Naive thymus-derived CD8-positive, alpha-beta T cell (primary cell): Measurements from ENCODE around the gene XYLT1. TPM values are rescaled to one million over a fixed set of nuclear protein-coding genes. Genes with fewer than 3 reads are reported as not detected.

Source experiments
- ATAC-seq, 2 donors: fragments of 150-1000 bp; cut with Tn5 transposase in 1 of 2; sonication (Bioruptor Pico), chemical (Tn5 transposase) in 1 of 2; 1 replicate in 1 of 2; 2 replicates in 1 of 2; pipeline ENCODE4 v1.10.0; 2021; ENCODE audit warnings: mild to moderate bottlenecking in 2 of 2, moderate library complexity in 2 of 2
- POLR2A ChIA-PET: fragments of 350-600 bp; sonication (Branson Sonifier 250); formaldehyde crosslinking; loops from one replicate; lab custom pipeline; 2021; ENCODE audit warnings: antibody characterized with exemption; lab: Charles Lee
- DNase-seq, 10 donors: peaks; one replicate each; pipeline versions ENCODE4 v3.0.0 to v3.0.0-alpha.2; 2020 to 2022
- H3K27ac Mint-ChIP-seq, 10 donors: one replicate each; pipeline ENCODE4 v1.8.0; 2020 to 2022; ENCODE audit warnings: mild to moderate bottlenecking in 10 of 10, mixed read lengths in 10 of 10, moderate library complexity in 4 of 10, inconsistent platforms in 1 of 10
- H3K27me3 Mint-ChIP-seq, 5 donors: one replicate each; pipeline ENCODE4 v1.8.0; 2021 to 2022; ENCODE audit warnings: mixed read lengths in 5 of 5
- H3K36me3 Mint-ChIP-seq, 3 donors: one replicate each; pipeline ENCODE4 v1.8.0; 2020 to 2022; ENCODE audit warnings: mixed read lengths in 3 of 3, mild to moderate bottlenecking in 2 of 3, inconsistent platforms in 1 of 3
- H3K4me1 Mint-ChIP-seq, 4 donors: one replicate each; pipeline ENCODE4 v1.8.0; 2021 to 2022; ENCODE audit warnings: mixed read lengths in 4 of 4
- H3K4me3 Mint-ChIP-seq, 10 donors: one replicate each; pipeline ENCODE4 v1.8.0; 2020 to 2022; ENCODE audit warnings: mild to moderate bottlenecking in 10 of 10, mixed read lengths in 10 of 10, moderate library complexity in 6 of 10, inconsistent platforms in 1 of 10
- H3K9me3 Mint-ChIP-seq, 9 donors: one replicate each; pipeline ENCODE4 v1.8.0; 2020 to 2022; ENCODE audit warnings: mixed read lengths in 9 of 9, mild to moderate bottlenecking in 3 of 9, inconsistent platforms in 1 of 9, moderate library complexity in 1 of 9
- polyA plus RNA-seq, 3 donors: library from polyadenylated mRNA; unstranded; fragments of 300-500 nt; fragmentation: Illumina TruSeq; gene quantifications; one replicate each; pipeline ENCODE4 v1.2.3, GENCODE V29; 2021
- total RNA-seq, 8 experiments: library from RNA in 2 of 8; stranded (reverse) in 2 of 8; gene quantifications; one replicate each; pipeline ENCODE4 v1.2.3 and lab custom pipeline; 2021 to 2026

The XYLT1 gene
- total and polyA plus RNA-seq, 5 experiments from 2014 or later = 0.44 to 50.7 (median 1.4) TPM

- DNase-seq = no peak
- no peaks in the 10 kb centered on the region for H3K27me3 Mint-ChIP-seq
- no peak for ATAC-seq
- no peak overlapping the region for H3K27ac Mint-ChIP-seq
- H3K9me3 Mint-ChIP-seq = no peaks in the 10 kb centered on the region
- no peak overlapping the region for H3K4me3 Mint-ChIP-seq
- H3K4me1 Mint-ChIP-seq = no peaks in the 10 kb centered on the region
- no peaks in the 10 kb centered on the region for H3K36me3 Mint-ChIP-seq
- POLR2A ChIA-PET = no interaction called here
Measured at GRCh38 chr16:17083628-17084027, 387.1 kb downstream of the XYLT1 start.

GRCh38 chr16:17082095-17082882, 388.5 kb downstream of the XYLT1 start:
- no peak overlapping the region for H3K4me3 Mint-ChIP-seq
- H3K27me3 Mint-ChIP-seq = no peaks in the 10 kb centered on the region
- H3K36me3 Mint-ChIP-seq = no peaks in the 10 kb centered on the region
- no peaks in the 10 kb centered on the region for H3K9me3 Mint-ChIP-seq
- ATAC-seq (no peak), DNase-seq (no peak)
- no peak overlapping the region for H3K27ac Mint-ChIP-seq
- POLR2A ChIA-PET = no interaction called here
- H3K4me1 Mint-ChIP-seq = no peaks in the 10 kb centered on the region

GRCh38 chr16:17080105-17080504, 390.7 kb downstream of the XYLT1 start:
- ATAC-seq = no peak
- POLR2A ChIA-PET = no interaction called here
- Mint-ChIP-seq H3K27ac (peak overlapping the region in 1 of 10 donors; percentile 4), H3K4me3 (no peak overlapping the region), H3K27me3 (no peaks in the 10 kb centered on the region), H3K36me3 (no peaks in the 10 kb centered on the region), H3K4me1 (no peaks in the 10 kb centered on the region), H3K9me3 (no peaks in the 10 kb centered on the region)
- DNase-seq = no peak

DNA sequence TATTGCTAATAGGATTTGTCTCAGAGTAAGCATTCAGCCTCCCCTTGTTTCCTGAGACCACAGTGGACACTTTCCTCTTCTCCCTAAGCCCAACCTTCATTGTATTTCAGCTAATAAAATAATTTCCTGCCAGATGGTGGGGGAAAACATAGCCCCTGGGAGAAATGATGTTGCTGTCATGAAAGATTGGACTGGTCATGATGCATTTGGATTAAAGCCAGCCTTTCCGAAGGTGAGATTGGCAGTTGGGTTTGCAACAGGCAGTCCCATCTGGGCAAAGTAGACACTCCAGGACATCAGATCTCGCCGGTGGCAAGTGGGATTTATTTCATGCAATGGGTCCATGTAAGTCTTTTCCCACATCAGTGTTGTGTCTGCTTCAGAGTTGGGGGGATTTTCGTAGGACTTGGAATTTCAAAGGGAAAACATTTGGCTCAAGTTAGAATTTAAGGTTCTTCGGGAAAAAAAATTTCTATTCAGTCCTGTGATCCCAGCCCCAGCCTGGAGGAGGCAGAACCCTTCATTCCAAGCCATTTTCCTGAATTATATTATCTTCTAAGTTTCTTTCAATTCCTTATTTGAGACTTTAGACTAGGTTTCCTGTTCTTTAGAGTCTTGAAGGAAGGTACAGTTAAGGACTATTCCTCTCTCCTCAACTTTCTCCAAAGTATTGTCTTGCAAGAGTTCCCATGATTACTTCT, 391.7 kb downstream of the XYLT1 start:
- Mint-ChIP-seq H3K9me3 (no peaks in the 10 kb centered on the region), H3K4me3 (no peak overlapping the region), H3K36me3 (no peaks in the 10 kb centered on the region), H3K27me3 (no peaks in the 10 kb centered on the region), H3K4me1 (no peaks in the 10 kb centered on the region), H3K27ac (peak overlapping the region in 1 of 10 donors; percentile 43)
- POLR2A ChIA-PET = no interaction called here
- DNase-seq (no peak), ATAC-seq (no peak)

DNA sequence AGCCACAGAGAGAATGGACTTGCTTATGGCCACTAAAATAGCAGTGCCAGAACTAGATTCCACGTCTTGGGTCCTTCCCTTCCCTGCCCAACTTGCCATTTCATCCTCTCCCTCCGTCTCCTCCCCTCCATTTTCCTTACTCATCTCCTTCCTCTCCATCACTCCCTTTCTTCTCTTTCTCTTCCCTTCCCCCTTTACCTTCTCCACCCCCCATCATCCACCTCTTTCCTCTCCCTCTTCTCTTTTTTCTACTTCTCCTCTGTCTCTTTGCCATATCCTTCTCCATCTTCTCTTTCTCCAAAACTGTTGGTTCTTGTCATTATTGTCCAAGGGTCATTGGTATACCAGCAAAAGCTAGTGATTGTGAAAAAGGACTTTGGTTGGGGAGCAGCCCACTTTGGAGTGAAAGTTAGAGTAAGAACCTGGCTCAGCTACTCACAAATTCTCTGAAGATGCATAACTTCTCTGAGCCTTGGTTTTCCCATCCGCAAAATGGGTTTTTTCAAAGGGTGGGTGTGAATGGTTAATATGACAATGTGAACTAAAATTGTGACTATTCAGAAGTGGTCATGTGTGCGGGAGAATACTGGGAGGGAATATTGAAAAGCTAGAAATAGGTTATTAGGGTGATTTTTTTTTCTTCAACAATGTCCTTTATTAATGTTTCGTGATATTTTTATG, 393.8 kb downstream of the XYLT1 start:
- Mint-ChIP-seq H3K4me3 (no peak overlapping the region), H3K36me3 (no peaks in the 10 kb centered on the region), H3K27me3 (no peaks in the 10 kb centered on the region), H3K9me3 (no peaks in the 10 kb centered on the region), H3K4me1 (peaks cover 3 to 10% (median 4%) of the 10 kb centered on the region in 4 donors), H3K27ac (no peak overlapping the region)
- no peak for ATAC-seq
- POLR2A ChIA-PET = no interaction called here
- no peak for DNase-seq

DNA sequence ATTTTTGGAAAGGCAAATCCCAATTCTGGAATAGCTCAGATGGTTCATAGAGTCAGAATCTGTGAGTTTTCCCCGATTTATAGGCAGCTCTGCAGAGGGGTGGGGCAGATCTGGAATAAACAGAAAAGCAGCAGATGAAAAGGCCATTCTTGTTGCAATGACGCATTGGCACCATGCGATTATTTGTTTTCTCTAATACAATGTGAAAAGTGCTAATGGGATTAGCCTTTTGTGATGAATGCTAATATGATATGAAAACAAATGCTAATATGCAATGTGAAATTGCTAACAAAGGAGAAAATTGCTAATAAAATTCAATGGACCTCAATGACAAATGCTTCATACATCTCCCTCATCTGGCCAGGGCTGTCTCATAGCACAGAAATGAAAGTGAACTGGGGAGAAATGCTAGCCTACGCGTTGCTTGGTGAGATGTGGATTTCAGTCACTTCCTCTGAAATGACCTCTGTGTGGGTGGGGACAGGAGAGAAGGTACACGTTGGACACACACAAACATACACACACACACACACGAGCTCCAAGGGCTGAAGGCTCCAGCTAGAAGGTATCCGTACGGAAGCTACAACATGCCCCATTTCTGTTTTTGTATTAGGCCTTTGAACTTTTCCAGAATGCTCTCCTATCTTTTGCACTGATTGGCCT, 394.5 kb downstream of the XYLT1 start:
- Mint-ChIP-seq H3K27ac (no peak overlapping the region), H3K9me3 (no peaks in the 10 kb centered on the region), H3K36me3 (no peaks in the 10 kb centered on the region), H3K4me3 (no peak overlapping the region), H3K27me3 (no peaks in the 10 kb centered on the region), H3K4me1 (peaks cover 3 to 11% (median 5%) of the 10 kb centered on the region in 4 donors)
- DNase-seq (no peak), ATAC-seq (no peak)
- POLR2A ChIA-PET = no interaction called here

DNA sequence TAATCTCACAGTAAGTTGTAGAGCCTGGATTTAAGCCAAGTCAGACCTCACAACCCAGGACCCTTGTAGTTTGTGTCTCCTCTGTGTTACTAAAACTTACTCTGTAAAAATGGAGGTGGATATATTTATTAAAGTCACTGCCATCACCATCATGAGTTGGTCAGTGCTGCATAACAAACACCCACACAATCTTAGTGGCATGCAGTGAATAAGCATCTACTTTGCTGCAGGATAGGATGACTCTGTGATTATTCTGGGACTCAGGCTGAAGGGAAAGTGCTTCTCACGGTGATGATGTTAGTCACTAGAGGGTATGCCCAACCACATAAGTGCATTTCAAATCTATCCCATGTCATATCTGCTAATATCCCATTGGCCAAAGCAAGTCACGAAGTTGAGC, 398.7 kb downstream of the XYLT1 start:
- no peaks in the 10 kb centered on the region for H3K36me3 Mint-ChIP-seq
- H3K27me3 Mint-ChIP-seq = no peaks in the 10 kb centered on the region
- no peaks in the 10 kb centered on the region for H3K9me3 Mint-ChIP-seq
- H3K4me1 Mint-ChIP-seq = peaks cover 11 to 32% (median 21%) of the 10 kb centered on the region in 4 donors
- DNase-seq (no peak), ATAC-seq (no peak)
- POLR2A ChIA-PET = no interaction called here
- H3K27ac Mint-ChIP-seq = peak overlapping the region in 8 of 10 donors; percentile 6 to 85 (median 56)
- peak overlapping the region in 9 of 10 donors; percentile 6 to 57 (median 28) for H3K4me3 Mint-ChIP-seq

- H3K27me3 Mint-ChIP-seq = no peaks in the 10 kb centered on the region
- ATAC-seq (peak; percentile 90 to 92), DNase-seq (peak; percentile 58 to 92 (median 78))
- peak overlapping the region; percentile 70 to 92 (median 82) for H3K4me3 Mint-ChIP-seq
- peaks cover 11 to 32% (median 21%) of the 10 kb centered on the region in 4 donors for H3K4me1 Mint-ChIP-seq
- H3K36me3 Mint-ChIP-seq = no peaks in the 10 kb centered on the region
- H3K27ac Mint-ChIP-seq = peak overlapping the region; percentile 64 to 98 (median 95)
- H3K9me3 Mint-ChIP-seq = no peaks in the 10 kb centered on the region
- POLR2A ChIA-PET = interaction anchor here (0.6 kb wide), 1 partner anchor 57 kb away, joined by 3 read pairs; no protein-coding TSS in a partner anchor
Measured at GRCh38 chr16:17070882-17071592, 399.7 kb downstream of the XYLT1 start.

- Mint-ChIP-seq H3K9me3 (no peaks in the 10 kb centered on the region), H3K4me3 (no peak overlapping the region), H3K4me1 (peaks cover 11 to 32% (median 21%) of the 10 kb centered on the region in 4 donors), H3K27ac (peak overlapping the region in 6 of 10 donors; percentile 57 to 98 (median 72)), H3K27me3 (no peaks in the 10 kb centered on the region), H3K36me3 (no peaks in the 10 kb centered on the region)
- no peak for ATAC-seq
- POLR2A ChIA-PET = interaction anchor here (0.8 kb wide), 1 partner anchor 103 kb away, joined by 3 read pairs; no protein-coding TSS in a partner anchor
- no peak for DNase-seq
Measured at GRCh38 chr16:17069681-17070080, 401.1 kb downstream of the XYLT1 start.

- no peak overlapping the region for H3K4me3 Mint-ChIP-seq
- no peak for DNase-seq
- H3K36me3 Mint-ChIP-seq = no peaks in the 10 kb centered on the region
- ATAC-seq = no peak
- H3K27me3 Mint-ChIP-seq = no peaks in the 10 kb centered on the region
- H3K27ac Mint-ChIP-seq = peak overlapping the region in 2 of 10 donors; percentile 37 to 46
- POLR2A ChIA-PET = no interaction called here
- peaks cover 11 to 32% (median 21%) of the 10 kb centered on the region in 4 donors for H3K4me1 Mint-ChIP-seq
- no peaks in the 10 kb centered on the region for H3K9me3 Mint-ChIP-seq
Measured at GRCh38 chr16:17068524-17068923, 402.2 kb downstream of the XYLT1 start.

DNA sequence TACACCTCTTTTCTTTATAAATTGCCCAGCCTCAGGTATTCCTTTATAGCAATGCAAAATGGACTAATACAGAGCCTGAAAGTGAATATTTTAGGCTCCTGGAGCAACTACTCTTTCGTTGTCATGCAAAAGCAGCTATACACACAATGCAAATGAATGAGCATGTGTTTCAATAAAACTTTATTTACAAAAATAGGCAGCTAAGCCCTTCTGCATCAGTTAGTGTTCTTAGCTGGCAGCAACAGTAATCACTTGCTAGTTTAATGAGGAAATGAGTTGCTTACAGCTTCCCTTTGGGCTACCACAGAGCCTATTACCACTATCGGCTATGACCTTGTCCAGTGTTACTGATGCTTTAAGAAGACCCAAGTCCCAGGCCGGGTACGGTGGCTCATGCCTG, 402.9 kb downstream of the XYLT1 start:
- Mint-ChIP-seq H3K27me3 (no peaks in the 10 kb centered on the region), H3K9me3 (no peaks in the 10 kb centered on the region), H3K36me3 (no peaks in the 10 kb centered on the region), H3K4me1 (peaks cover 11 to 32% (median 21%) of the 10 kb centered on the region in 4 donors), H3K4me3 (no peak overlapping the region), H3K27ac (no peak overlapping the region)
- no peak for ATAC-seq
- no peak for DNase-seq
- POLR2A ChIA-PET = no interaction called here
